Smooth muscle cell (in vitro differentiated cells): ENCODE results near the gene MRTFB. TPM values are rescaled to one million over a fixed set of nuclear protein-coding genes. Genes with fewer than 3 reads are reported as not detected.

Experiments
- DNase-seq: peaks from one replicate; lab custom pipeline; 2025; ENCODE audit not compliant: unreplicated experiment; lab: John Stamatoyannopoulos, UW
- H2AFZ ChIP-seq: fragments of 200-600 bp; sonication (generic); 2 replicates; pipeline ENCODE4 v1.6.0; 2016; ENCODE audit warnings: antibody characterized with exemption, low read depth, mild to moderate bottlenecking
- H3F3A ChIP-seq: fragments of 200-600 bp; sonication (generic); 2 replicates; pipeline ENCODE4 v1.6.0; 2017; ENCODE audit warnings: antibody characterized with exemption, low read depth
- H3K27ac ChIP-seq: fragments of 200-600 bp; sonication (generic); 2 replicates; pipeline ENCODE4 v1.5.1; 2016; ENCODE audit warnings: low read depth, mild to moderate bottlenecking
- H3K27me3 ChIP-seq: fragments of 200-600 bp; sonication (generic); 2 replicates; pipeline ENCODE4 v1.6.1; 2016; ENCODE audit warnings: low read depth, mild to moderate bottlenecking
- H3K36me3 ChIP-seq: fragments of 200-600 bp; sonication (generic); 2 replicates; pipeline ENCODE4 v1.5.1; 2016; ENCODE audit warnings: low read depth
- H3K4me1 ChIP-seq: fragments of 200-600 bp; sonication (generic); 2 replicates; pipeline ENCODE4 v1.5.1; 2016; ENCODE audit warnings: low read depth
- H3K4me2 ChIP-seq: fragments of 200-600 bp; sonication (generic); 2 replicates; pipeline ENCODE4 v1.6.0; 2016; ENCODE audit warnings: mild to moderate bottlenecking
- H3K4me3 ChIP-seq: fragments of 200-600 bp; sonication (generic); 2 replicates; pipeline ENCODE4 v1.5.1; 2016; ENCODE audit warnings: mild to moderate bottlenecking
- H3K79me2 ChIP-seq: fragments of 200-600 bp; sonication (generic); 2 replicates; pipeline ENCODE4 v1.6.0; 2016; ENCODE audit warnings: low read depth, mild to moderate bottlenecking
- H3K9ac ChIP-seq: fragments of 200-600 bp; sonication (generic); 2 replicates; pipeline ENCODE4 v1.6.0; 2016; ENCODE audit warnings: low read depth
- H3K9me3 ChIP-seq: fragments of 200-600 bp; sonication (generic); replicated peaks from 2 replicates; pipeline ENCODE4 v1.5.1; 2016; ENCODE audit warnings: low read depth
- H4K20me1 ChIP-seq: fragments of 200-600 bp; sonication (generic); 2 replicates; pipeline ENCODE4 v1.6.0; 2016; ENCODE audit warnings: low read depth
- CTCF ChIP-seq: fragments of 200-600 bp; sonication (generic); IDR thresholded peaks from 2 replicates; pipeline ENCODE4 v1.5.1; 2017; ENCODE audit warnings: borderline replicate concordance, mild to moderate bottlenecking, antibody characterized with exemption; ENCODE audit not compliant: insufficient read depth, poor library complexity, severe bottlenecking
- WGBS: methylation state at CpG from one replicate; pipeline ENCODE4 v1.1.7; 2016; ENCODE audit warnings: low lambda C conversion rate; 5-methylcytosine and 5-hydroxymethylcytosine counted together
- polyA plus RNA-seq: library from polyadenylated mRNA; unstranded; fragments of >200 nt; fragmentation: Nextera tagmentation; extraction: Ambion mirVana; gene quantifications from 2 replicates; pipeline ENCODE4 v1.2.1, GENCODE V29; 2016
- total RNA-seq: library from RNA; depleted of rRNA; stranded (reverse); fragments of >200 nt; gene quantifications from 2 replicates; pipeline ENCODE4 v1.2.3, GENCODE V29; 2014

MRTFB gene
- total and polyA plus RNA-seq, 2 experiments from 2014 or later: 6.8 to 22.6 TPM

GRCh38 chr16:14242769-14243168, 171.7 kb downstream of the MRTFB start:
- Histone ChIP-seq H3K9ac (no peak overlapping the region), H3K27ac (no peak overlapping the region), H3K4me3 (no peak overlapping the region), H3K27me3 (no peaks in the 10 kb centered on the region), H3F3A (peaks cover 2% of the 10 kb centered on the region), H4K20me1 (no peaks in the 10 kb centered on the region), H3K4me1 (no peaks in the 10 kb centered on the region), H2AFZ (no peak overlapping the region), H3K9me3 (no peaks in the 10 kb centered on the region), H3K4me2 (no peak overlapping the region), H3K36me3 (peaks cover 11% of the 10 kb centered on the region), H3K79me2 (no peaks in the 10 kb centered on the region)
- no peak for TF ChIP-seq CTCF
- 94% methylated on average over 3 of the region's 3 CpGs for WGBS
- DNase-seq: no peak

- no peaks in the 10 kb centered on the region for H3K9me3 ChIP-seq
- no peaks in the 10 kb centered on the region for H3K27me3 ChIP-seq
- H3K79me2 ChIP-seq: no peaks in the 10 kb centered on the region
- H4K20me1 ChIP-seq: no peaks in the 10 kb centered on the region
- H3K27ac ChIP-seq: no peak overlapping the region
- H3K4me2 ChIP-seq: no peak overlapping the region
- no peak for DNase-seq
- H3K4me1 ChIP-seq: no peaks in the 10 kb centered on the region
- no peak overlapping the region for H3K4me3 ChIP-seq
- peaks cover 10% of the 10 kb centered on the region for H3K36me3 ChIP-seq
- H3K9ac ChIP-seq: no peak overlapping the region
- H3F3A ChIP-seq: no peaks in the 10 kb centered on the region
- no peak overlapping the region for H2AFZ ChIP-seq
- TF ChIP-seq CTCF: no peak
- 89% methylated on average over 4 of the region's 4 CpGs for WGBS
These were observed 173.3 kb downstream of the MRTFB start for GRCh38 chr16:14244196-14245010.

- DNase-seq: no peak
- 96% methylated on average over 5 of the region's 5 CpGs for WGBS
- H2AFZ ChIP-seq: no peak overlapping the region
- no peaks in the 10 kb centered on the region for H3F3A ChIP-seq
- no peak overlapping the region for H3K4me2 ChIP-seq
- H3K4me1 ChIP-seq: no peaks in the 10 kb centered on the region
- peaks cover 10% of the 10 kb centered on the region for H3K36me3 ChIP-seq
- H3K9ac ChIP-seq: no peak overlapping the region
- H4K20me1 ChIP-seq: no peaks in the 10 kb centered on the region
- no peak overlapping the region for H3K4me3 ChIP-seq
- no peak overlapping the region for H3K27ac ChIP-seq
- TF ChIP-seq CTCF: no peak
- no peaks in the 10 kb centered on the region for H3K79me2 ChIP-seq
- H3K27me3 ChIP-seq: no peaks in the 10 kb centered on the region
- H3K9me3 ChIP-seq: no peaks in the 10 kb centered on the region
These were observed 177.7 kb downstream of the MRTFB start for GRCh38 chr16:14248791-14249190.
